Mammary epithelial cell (primary cell): ENCODE measurements around the gene HOXD3.

Source experiments
- EZH2 ChIP-seq: IDR thresholded peaks from 2 replicates; pipeline ENCODE4 v1.6.1; 2012; ENCODE audit warnings: low read length, inconsistent platforms, borderline replicate concordance
- TF ChIP-seq, protein P1 (sequence below), 2 donors: IDR thresholded peaks in 1 of 2; conservative IDR thresholded peaks in 1 of 2; 2 replicates each; pipeline ENCODE4 v1.5.1; 2011 to 2012; ENCODE audit warnings: inconsistent platforms in 2 of 2, low read length in 2 of 2, mild to moderate bottlenecking in 2 of 2, control low read depth in 1 of 2, low read depth in 1 of 2; ENCODE audit not compliant: insufficient read depth in 1 of 2; ENCODE audit errors: extremely low read depth in 1 of 2

DNA sequence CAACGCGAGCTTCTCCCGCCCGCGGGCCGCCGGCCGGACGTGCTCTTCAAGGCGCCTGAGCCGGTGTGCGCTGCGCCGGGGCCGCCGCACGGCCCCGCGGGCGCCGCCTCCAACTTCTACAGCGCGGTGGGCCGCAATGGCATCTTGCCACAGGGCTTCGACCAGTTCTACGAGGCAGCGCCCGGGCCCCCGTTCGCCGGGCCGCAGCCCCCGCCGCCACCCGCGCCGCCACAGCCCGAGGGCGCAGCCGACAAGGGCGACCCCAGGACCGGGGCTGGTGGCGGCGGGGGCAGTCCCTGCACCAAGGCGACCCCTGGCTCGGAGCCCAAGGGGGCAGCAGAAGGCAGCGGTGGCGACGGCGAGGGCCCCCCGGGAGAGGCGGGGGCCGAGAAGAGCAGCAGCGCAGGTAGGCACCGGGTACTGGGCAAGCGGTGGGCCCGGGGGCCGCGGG is 49.4 kb upstream of the HOXD3 start:
- TF ChIP-seq, protein P1, sequence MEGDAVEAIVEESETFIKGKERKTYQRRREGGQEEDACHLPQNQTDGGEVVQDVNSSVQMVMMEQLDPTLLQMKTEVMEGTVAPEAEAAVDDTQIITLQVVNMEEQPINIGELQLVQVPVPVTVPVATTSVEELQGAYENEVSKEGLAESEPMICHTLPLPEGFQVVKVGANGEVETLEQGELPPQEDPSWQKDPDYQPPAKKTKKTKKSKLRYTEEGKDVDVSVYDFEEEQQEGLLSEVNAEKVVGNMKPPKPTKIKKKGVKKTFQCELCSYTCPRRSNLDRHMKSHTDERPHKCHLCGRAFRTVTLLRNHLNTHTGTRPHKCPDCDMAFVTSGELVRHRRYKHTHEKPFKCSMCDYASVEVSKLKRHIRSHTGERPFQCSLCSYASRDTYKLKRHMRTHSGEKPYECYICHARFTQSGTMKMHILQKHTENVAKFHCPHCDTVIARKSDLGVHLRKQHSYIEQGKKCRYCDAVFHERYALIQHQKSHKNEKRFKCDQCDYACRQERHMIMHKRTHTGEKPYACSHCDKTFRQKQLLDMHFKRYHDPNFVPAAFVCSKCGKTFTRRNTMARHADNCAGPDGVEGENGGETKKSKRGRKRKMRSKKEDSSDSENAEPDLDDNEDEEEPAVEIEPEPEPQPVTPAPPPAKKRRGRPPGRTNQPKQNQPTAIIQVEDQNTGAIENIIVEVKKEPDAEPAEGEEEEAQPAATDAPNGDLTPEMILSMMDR (conservative IDR thresholded peaks at IDR 0.05 in 1 of 2, IDR thresholded peaks at IDR 0.05 in 1 of 2; ENCODE audit: extremely low read depth in 1 of 2, insufficient read depth in 1 of 2, low read depth in 1 of 2, low read length in 2 of 2), result no peak
- TF ChIP-seq EZH2, result no peak
